ENCODE data around the gene ASB3.
A peak's percentile ranks its signal among the peaks of the same experiment; 100 is the strongest.
"Not testable (repeated sequence)": the region's sequence is repeated elsewhere in the genome, so short reads cannot be mapped to it uniquely, and the experiment has no call there.

Gene ASB3

GRCh38 chr2:53786705-53787613 lies at the start of gene ASB3, which contains the start of gene ERLEC1:
TSS of gene ASB3 (minus strand) at chr2:53786953. CDS start at chr2:53765572, 21,381 bp downstream.
TSS of gene ERLEC1 (plus strand) at chr2:53787044. CDS start at chr2:53787211, 167 bp downstream.
- DNase-seq = peak; percentile 93

GRCh38 chr2:53829980-53830290 lies 43.2 kb upstream of the ASB3 start:
- DNase-seq = not testable (repeated sequence)

DNA sequence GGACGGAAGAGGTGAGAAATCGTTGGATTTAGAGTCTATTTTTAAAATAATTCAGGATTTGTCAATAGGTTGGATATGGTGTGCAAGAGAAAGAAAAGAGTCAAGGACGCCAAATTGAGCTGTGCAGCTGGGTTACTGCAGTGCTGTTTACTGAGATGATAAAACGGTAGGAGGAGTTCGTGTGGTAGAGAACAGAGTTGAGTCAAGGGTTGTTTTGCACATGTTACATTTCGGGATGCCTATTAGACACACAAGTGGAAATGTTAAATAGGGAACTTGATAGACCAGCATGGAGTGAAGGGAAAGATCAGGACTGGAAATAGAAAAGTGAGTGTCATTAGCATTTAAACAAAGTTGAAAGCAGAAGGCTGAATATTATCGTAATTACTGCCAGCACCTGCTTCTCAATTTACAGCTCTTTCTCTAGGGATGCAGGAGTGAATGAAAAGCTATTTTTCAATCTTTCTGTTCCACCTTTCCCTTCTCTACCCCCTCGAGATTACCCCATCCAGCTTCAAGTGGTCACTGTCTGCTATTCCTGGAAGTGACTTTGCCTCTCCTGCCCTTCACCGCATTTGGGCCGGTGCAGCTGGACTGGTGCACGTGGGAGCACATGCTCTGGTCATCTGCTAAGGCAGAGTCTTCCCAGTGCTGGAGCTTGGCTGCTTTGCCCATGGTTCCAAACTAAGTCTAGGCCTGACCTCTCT lies 42.7 kb upstream of the ASB3 start:
- no peak for DNase-seq

DNA sequence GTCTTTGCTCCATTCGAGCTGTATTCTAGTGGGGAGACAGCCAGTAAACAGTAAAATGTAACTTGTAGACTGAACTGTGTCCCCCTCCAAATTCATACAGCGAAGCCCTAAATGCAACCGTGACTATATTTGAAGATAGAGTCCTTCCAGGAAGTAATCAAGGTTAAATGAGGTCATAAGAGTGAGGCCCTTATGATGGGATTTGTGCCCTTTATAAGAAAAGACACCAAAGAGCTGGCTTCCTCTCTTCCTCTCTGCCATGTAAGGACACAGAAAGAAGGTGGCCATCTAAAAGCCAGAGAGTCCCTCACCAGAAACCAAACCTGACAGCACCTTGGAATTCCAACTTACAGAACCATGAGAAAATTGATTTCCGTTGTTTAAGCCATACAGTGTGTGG lies 41.6 kb upstream of the ASB3 start:
- DNase-seq = no peak

DNA sequence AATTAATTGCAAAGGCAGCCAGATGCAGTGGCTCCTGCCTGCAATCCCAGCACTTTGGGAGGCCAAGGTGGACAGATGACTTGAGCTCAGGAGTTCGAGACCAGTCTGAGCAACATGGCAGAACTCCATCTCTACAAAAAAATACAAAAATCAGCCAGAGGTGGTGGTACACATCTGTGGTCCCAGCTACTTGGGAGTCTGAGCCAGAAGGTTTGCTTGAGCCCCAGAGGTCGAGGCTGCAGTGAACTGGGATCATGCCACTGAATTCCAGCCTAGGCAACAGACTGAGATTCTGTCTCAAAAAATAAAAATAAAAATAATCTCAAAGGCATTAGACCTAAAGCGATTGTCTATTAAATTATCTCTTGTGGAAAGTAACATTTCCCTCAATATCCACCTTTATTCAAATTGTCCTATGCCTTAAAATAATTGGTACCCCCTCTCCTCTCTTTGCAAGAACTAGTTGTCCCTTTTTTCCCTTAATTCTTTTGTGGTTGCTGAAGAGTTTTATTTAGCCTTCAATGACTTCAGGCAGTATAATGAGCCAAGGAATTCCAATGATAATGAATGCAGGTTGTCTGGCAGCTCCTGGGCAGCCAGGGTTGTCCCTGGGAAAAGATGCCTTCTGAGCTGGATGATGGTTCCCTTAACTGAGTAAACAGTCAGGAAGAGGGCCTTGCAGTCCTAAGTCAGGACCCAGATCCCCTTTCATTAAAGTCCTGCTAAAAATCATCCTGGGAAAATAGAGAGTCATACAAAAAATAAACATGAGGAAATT lies 40.8 kb upstream of the ASB3 start:
- DNase-seq = no peak

DNA sequence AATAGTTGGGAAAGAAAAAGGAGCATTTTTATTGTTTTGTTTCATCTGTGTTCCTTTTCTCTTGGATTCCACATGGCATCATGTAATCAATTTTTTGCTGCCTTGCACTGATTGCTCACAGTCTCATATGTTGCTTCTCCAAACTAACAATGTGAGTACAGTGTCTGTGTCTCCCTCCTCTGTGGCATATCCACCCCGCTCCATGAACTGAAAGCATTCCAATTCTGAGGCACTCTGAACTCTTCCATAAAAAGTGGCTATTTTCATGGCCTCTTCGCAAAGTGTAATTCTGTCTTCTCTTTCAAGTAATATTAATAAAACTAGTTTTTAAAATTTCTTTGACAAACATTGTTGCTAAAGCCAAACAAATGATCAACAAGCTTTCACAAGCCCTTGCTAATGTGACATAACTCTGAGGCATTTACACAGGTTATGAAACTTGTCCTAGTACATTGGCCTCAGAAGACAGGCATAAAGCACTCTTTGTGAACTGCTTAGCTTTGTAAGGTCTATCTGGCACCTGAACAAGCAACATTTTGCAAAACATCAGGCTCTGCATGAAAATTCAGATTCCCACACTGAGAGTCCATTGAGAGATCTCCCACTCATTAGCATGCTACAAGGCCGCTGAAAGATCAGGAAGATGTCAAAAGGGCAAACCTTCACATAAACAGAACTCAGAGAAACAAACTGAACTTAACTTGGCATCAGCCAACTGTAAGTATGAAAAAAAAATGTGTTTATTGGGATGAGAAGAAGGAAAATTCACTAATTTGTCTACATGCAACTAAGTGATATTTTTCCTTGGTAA lies 40.0 kb upstream of the ASB3 start:
- DNase-seq = no peak

DNA sequence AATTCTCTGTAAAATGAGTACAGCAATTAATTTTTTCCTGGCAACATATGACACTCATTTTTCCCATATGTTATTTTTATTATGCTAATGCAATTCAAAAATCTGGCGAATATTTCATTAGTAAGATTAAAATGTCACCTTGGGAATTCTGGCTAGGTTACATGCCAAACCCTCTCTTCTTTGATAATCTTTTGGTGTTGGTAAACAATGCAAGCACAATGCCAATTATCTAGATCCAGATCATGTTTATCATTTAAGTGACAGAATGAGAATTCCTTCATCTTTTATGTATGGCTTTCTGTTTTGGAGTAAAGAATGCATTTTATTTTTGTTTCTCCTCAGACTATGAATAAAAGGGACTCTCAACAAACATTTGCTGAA lies 39.3 kb upstream of the ASB3 start:
- no peak for DNase-seq

GRCh38 chr2:53823639-53824038 lies 36.9 kb upstream of the ASB3 start:
- DNase-seq = peak; percentile 33

DNA sequence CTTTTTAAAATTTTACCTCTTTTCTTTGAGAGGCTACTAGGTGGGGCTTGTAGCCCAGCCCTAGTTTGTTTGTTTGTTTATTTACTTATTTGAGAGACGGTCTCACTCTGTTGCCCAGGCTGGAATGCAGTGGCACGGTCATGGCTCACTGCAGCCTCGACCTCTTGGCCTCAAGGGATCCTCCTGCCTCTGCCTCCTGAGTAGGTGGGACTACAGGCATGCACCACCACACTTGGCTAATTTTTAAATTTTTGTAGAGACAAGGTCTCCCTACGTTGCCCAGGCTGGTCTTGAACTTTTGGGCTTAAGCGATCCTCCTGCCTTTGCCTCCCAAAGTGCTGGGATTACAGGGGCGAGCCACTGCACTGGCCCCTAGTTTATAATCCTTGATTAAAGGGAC lies 35.1 kb upstream of the ASB3 start:
- no peak for DNase-seq

GRCh38 chr2:53820711-53821110 lies 34.0 kb upstream of the ASB3 start:
- DNase-seq = no peak

- no peak for DNase-seq
These were observed 33.3 kb upstream of the ASB3 start for GRCh38 chr2:53820048-53820447.

GRCh38 chr2:53819634-53820033 lies 32.9 kb upstream of the ASB3 start:
- no peak for DNase-seq

GRCh38 chr2:53818854-53819435 lies 32.2 kb upstream of the ASB3 start:
- no peak for DNase-seq

DNA sequence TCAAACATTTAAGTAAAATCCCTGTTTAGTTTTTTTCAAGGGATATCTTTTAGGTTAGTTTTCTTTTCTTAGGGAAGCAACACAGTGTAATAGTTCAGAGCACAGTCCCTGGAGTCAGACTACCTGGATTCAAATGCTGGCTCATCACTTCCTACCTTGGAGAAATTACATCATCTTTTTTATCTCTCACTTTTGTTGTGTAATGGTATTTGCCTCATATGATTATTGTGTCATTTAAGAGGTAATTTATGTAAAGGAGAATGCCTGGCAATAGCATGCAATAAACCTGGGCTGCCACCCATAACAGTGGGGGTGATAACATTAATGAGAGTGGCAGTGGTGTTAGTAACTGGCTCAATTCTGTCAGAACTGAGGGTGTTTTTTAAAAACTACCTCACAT lies 26.4 kb upstream of the ASB3 start:
- no peak for DNase-seq

DNA sequence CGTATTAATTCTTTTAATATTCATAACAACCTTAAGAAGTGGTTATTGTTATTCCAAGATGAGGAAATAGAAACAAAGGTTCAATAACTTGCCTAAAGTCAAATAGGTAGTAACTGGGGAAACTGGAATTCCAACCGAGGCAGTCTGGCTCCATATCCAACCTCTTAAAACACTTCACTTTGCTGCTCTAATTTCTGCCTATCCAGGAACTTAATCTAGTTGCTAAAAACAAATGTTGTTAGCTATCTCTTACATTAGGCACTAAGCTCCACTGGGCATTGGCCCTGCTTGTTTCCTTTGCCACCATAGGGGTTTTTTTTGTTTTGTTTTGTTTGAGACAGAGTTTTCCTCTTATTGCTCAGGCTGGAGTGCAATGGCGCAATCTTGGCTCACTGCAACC lies 24.8 kb upstream of the ASB3 start:
- DNase-seq = no peak

DNA sequence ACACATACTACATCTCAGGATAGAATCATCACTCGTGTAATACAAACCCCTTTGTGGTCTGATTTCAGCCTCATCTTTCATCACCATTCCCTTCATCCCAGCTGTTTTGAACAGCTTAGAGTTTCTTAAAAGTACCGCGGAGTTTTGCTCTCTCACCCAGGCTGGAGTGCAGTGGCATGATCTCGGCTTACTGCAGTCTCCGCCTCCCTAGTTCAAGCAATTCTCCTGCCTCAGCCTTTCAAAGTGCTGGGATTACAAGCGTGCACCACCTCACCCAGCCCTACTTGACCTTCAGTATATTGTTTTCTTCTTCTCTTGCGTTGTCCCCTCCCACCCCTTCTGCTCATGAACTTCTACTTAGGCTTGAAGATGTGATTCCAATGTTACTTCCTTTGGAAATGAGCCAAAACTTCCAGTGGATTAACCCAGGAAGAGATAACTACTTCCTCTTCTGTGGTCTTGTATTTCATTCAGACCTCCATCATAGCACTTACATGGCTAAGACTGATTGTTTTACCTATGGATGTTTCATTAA lies 15.9 kb upstream of the ASB3 start:
- no peak for DNase-seq

DNA sequence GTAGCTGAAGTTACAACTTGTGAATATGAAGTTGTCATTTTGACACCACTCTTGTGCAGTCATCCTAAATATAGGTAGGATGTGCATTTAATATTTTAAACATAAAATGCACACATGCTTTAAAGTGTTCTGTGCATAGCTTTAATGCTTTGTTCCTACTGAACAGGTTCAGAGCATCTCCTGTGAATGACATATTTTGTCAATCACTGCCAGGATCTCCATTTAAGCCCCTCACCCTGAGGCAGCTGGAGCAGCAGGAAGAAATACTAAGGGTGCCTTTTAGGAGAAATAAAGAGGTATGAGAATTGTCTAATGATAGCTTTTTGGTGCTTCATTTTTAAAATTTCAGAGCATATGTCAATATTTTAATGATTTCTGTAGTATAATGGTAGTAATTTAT lies 14.8 kb upstream of the ASB3 start:
- DNase-seq = no peak

DNA sequence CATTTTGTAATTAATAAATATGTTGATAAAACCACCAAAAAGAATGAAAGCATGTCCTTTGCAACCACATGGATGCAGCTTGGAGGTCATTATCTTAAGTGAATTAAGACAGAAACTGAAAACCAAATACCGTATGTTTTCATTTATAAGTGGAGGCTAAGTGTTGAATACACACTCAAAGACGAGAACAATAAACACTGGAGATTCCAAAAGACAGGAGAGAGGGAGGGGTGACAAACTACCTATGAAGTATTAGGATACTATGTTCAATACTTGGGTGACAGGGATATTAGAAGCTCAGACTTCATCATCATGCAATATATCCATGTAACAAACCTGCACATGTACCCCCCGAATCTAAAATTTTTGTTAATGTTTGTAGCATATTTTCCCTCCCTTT lies 7.1 kb upstream of the ASB3 start:
- no peak for DNase-seq

DNA sequence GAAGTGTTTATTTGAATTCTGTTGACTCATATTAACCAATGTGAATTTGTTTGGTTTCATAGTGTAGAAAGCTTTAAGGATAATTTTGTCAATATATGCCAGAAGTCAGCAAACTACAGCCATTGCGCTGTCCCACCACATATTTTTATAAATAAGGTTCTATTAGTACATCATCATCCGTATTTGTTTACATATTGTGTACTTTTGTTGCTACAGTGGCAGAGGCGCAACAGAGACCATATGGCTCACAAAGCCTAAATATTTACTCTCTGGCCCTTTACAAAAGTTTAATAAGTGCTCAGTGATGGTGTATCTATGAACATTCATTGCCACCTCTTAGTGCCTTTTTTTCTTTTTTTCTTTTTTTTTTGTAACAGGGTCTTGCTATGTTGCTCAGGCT lies 6.5 kb upstream of the ASB3 start:
- no peak for DNase-seq

- peak; percentile 29 for DNase-seq
These were observed 999 bp upstream of the ASB3 start for GRCh38 chr2:53787614-53788289.

DNA sequence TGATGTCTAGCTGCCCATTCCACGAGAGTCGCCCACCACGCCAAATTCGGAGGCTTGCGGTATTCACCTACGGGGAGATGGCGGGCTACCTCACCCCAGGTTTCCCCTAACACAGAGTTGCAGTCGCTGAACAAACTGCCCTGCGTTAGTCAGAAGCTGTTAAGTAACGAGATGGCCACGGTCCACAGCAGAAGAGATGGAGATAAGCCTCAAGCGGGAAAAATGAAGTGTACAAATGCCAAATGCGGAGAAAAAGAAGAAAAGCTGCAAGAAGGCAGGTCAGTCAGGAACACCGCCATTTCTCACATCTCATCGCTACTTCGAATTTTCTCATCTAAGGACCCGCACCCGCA lies 425 bp downstream of the ASB3 start:
- DNase-seq = peak; percentile 34

- no peak for DNase-seq
These were observed 1.4 kb downstream of the ASB3 start for GRCh38 chr2:53785366-53785765.
